HEK293 (cell line): ENCODE data around the gene ARL15.
A peak's percentile ranks its signal among the peaks of the same experiment; 100 is the strongest.

Source experiments
- ATF2 ChIP-seq: fragments of 450-650 bp; formaldehyde crosslinking; IDR thresholded peaks from 2 replicates; pipeline ENCODE4 v1.5.1; 2016; ENCODE audit warnings: missing biosample characterization, missing genetic modification characterization, low read depth
- CTCF ChIP-seq: fragments of 450-650 bp; formaldehyde crosslinking; IDR thresholded peaks from 2 replicates; pipeline ENCODE4 v1.5.1; 2016; ENCODE audit warnings: missing biosample characterization, missing genetic modification characterization
- ELK4 ChIP-seq: IDR thresholded peaks from 2 replicates; pipeline ENCODE4 v1.6.1; 2011; ENCODE audit warnings: mild to moderate bottlenecking, low read depth, low read length, borderline replicate concordance
- TCF7L2 ChIP-seq: IDR thresholded peaks from 2 replicates; pipeline ENCODE4 v1.6.1; 2011; ENCODE audit warnings: low read depth, mild to moderate bottlenecking, inconsistent platforms, low read length, moderate library complexity, borderline replicate concordance
- ZNF19 ChIP-seq: fragments of 450-650 bp; formaldehyde crosslinking; IDR thresholded peaks from 2 replicates; pipeline ENCODE4; 2016; ENCODE audit warnings: missing biosample characterization, missing genetic modification characterization, low read depth
- ZNF302 ChIP-seq: fragments of 450-650 bp; formaldehyde crosslinking; IDR thresholded peaks from 2 replicates; pipeline ENCODE4 v1.5.1; 2016; ENCODE audit warnings: missing biosample characterization, missing genetic modification characterization, low read depth
- ZNF423 ChIP-seq: fragments of 450-650 bp; formaldehyde crosslinking; IDR thresholded peaks from 2 replicates; pipeline ENCODE4 v1.5.1; 2016; ENCODE audit warnings: missing biosample characterization, missing genetic modification characterization
- ZNF660 ChIP-seq: fragments of 450-650 bp; IDR thresholded peaks from 2 replicates; pipeline ENCODE4 v1.5.1; 2018; ENCODE audit warnings: missing biosample characterization, mild to moderate bottlenecking, missing genetic modification characterization
- ZXDB ChIP-seq: fragments of 450-650 bp; formaldehyde crosslinking; IDR thresholded peaks from 2 replicates; pipeline ENCODE4 v1.5.1; 2016; ENCODE audit warnings: missing biosample characterization, missing genetic modification characterization

GRCh38 chr5:54171645-54172384 lies 138.6 kb downstream of the ARL15 start:
- TF ChIP-seq ZNF423 (no peak), TCF7L2 (no peak), CTCF (tag by site-specific recombination) (no peak), ZXDB (tag by site-specific recombination) (no peak), ZNF19 (tag by site-specific recombination) (no peak), ZNF302 (tag by site-specific recombination) (no peak), ELK4 (no peak), ZNF660 (tag by site-specific recombination) (no peak), ATF2 (tag by site-specific recombination) (peak; percentile 81)
